GM23248 (cell line): ENCODE data around the gene TRIP4.

Source experiments
- EZH2 ChIP-seq: fragments of 200-600 bp; sonication (generic); IDR thresholded peaks from 2 replicates; pipeline ENCODE4 v1.6.1; 2018; ENCODE audit warnings: antibody characterized with exemption, mild to moderate bottlenecking; ENCODE audit not compliant: insufficient read depth, poor library complexity, severe bottlenecking
- EZH2phosphoT487 ChIP-seq: fragments of 200-600 bp; sonication (generic); IDR thresholded peaks from 2 replicates; pipeline ENCODE4 v1.6.1; 2018; ENCODE audit warnings: antibody characterized with exemption, moderate library complexity, mild to moderate bottlenecking, low read depth; ENCODE audit not compliant: insufficient read depth

DNA sequence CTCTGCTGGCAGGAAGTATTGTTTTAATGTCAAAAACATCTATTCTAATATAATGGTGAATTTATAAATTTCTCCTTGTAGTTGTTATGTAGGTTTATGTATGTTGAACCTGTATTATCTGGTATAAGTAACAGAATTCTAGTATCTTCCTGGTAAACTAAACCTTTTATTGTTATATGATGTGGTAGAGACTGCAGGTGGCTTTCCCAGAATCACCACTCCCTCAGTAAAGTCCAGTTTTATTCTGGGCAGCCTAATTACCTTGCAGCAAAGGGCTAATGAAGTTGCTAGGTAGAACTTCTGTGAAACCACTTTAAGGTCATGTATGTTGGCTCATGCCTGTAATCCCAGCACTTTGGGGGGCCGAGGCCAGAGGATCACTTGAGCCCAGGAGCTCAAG is 47.3 kb upstream of the TRIP4 start:
- no peak for TF ChIP-seq EZH2phosphoT487
- TF ChIP-seq EZH2: no peak
